ENCODE results near the gene APOC3. TPM values are rescaled to one million over a fixed set of nuclear protein-coding genes. Genes with fewer than 3 reads are reported as not detected.

The APOC3 gene
- total RNA-seq, 1 donor from 2014 or later, result 83.1 TPM

GRCh38 chr11:116862951-116863350, 33.2 kb downstream of the APOC3 start:
- no peaks in the 10 kb centered on the region for H3K4me1 ChIP-seq
- no peak for DNase-seq (ENCODE audit: low spot score in 2 of 2)
- intact Hi-C loops (cut with DNase I), result no loop called here
- H3K9me3 ChIP-seq, result no peaks in the 10 kb centered on the region
- TF ChIP-seq CTCF (IDR thresholded peaks at IDR 0.05), result no peak
- no peak overlapping the region for H3K27ac ChIP-seq
- peaks cover 67 to 93% of the 10 kb centered on the region in 2 donors for H3K36me3 ChIP-seq
- H3K27me3 ChIP-seq, result no peaks in the 10 kb centered on the region
- H3K4me3 ChIP-seq, result no peak overlapping the region

- intact Hi-C loops (cut with DNase I), result no loop called here
- Histone ChIP-seq H3K27me3 (no peaks in the 10 kb centered on the region), H3K4me1 (no peaks in the 10 kb centered on the region), H3K9me3 (no peaks in the 10 kb centered on the region), H3K27ac (no peak overlapping the region), H3K36me3 (peaks cover 63 to 90% of the 10 kb centered on the region in 2 donors), H3K4me3 (no peak overlapping the region)
- DNase-seq (ENCODE audit: low spot score in 2 of 2), result no peak
- TF ChIP-seq CTCF (IDR thresholded peaks at IDR 0.05), result no peak
Observed at GRCh38 chr11:116864531-116864930, 34.8 kb downstream of the APOC3 start.

- intact Hi-C loops (cut with DNase I), result no loop called here
- no peak overlapping the region for H3K4me3 ChIP-seq
- peaks cover 60 to 89% of the 10 kb centered on the region in 2 donors for H3K36me3 ChIP-seq
- H3K9me3 ChIP-seq, result no peaks in the 10 kb centered on the region
- no peak overlapping the region for H3K27ac ChIP-seq
- no peaks in the 10 kb centered on the region for H3K4me1 ChIP-seq
- no peak for TF ChIP-seq CTCF (IDR thresholded peaks at IDR 0.05)
- no peaks in the 10 kb centered on the region for H3K27me3 ChIP-seq
- no peak for DNase-seq (ENCODE audit: low spot score in 2 of 2)
Observed at GRCh38 chr11:116865696-116866095, 36.0 kb downstream of the APOC3 start.

GRCh38 chr11:116866804-116867455, 37.2 kb downstream of the APOC3 start:
- no peak for DNase-seq (ENCODE audit: low spot score in 2 of 2)
- intact Hi-C loops (cut with DNase I), result no loop called here
- no peak for TF ChIP-seq CTCF (IDR thresholded peaks at IDR 0.05)
- H3K36me3 ChIP-seq, result peaks cover 49 to 89% of the 10 kb centered on the region in 2 donors
- H3K9me3 ChIP-seq, result no peaks in the 10 kb centered on the region
- H3K27me3 ChIP-seq, result no peaks in the 10 kb centered on the region
- no peak overlapping the region for H3K4me3 ChIP-seq
- no peak overlapping the region for H3K27ac ChIP-seq
- H3K4me1 ChIP-seq, result no peaks in the 10 kb centered on the region

GRCh38 chr11:116867619-116868018, 37.9 kb downstream of the APOC3 start:
- Histone ChIP-seq H3K27ac (no peak overlapping the region), H3K4me3 (no peak overlapping the region), H3K27me3 (no peaks in the 10 kb centered on the region), H3K9me3 (no peaks in the 10 kb centered on the region), H3K36me3 (peaks cover 54 to 89% of the 10 kb centered on the region in 2 donors), H3K4me1 (no peaks in the 10 kb centered on the region)
- no peak for TF ChIP-seq CTCF (IDR thresholded peaks at IDR 0.05)
- no peak for DNase-seq (ENCODE audit: low spot score in 2 of 2)
- intact Hi-C loops (cut with DNase I), result no loop called here

GRCh38 chr11:116868066-116868465, 38.4 kb downstream of the APOC3 start:
- Histone ChIP-seq H3K27me3 (no peaks in the 10 kb centered on the region), H3K9me3 (no peaks in the 10 kb centered on the region), H3K36me3 (peaks cover 58 to 89% of the 10 kb centered on the region in 2 donors), H3K4me3 (no peak overlapping the region), H3K4me1 (no peaks in the 10 kb centered on the region), H3K27ac (no peak overlapping the region)
- DNase-seq (ENCODE audit: low spot score in 2 of 2), result no peak
- intact Hi-C loops (cut with DNase I), result no loop called here
- no peak for TF ChIP-seq CTCF (IDR thresholded peaks at IDR 0.05)

All from ascending aorta (tissue), 2 donors.